Liver (tissue), 3 donors: Measurements from ENCODE around the gene FGD5.

Source experiments
- CTCF ChIP-seq: fragments of 150-350 bp; IDR thresholded peaks from 2 replicates; pipeline ENCODE4 v1.5.1; 2017; ENCODE audit warnings: improper control_type of control experiment, low read depth, low read length; ENCODE audit not compliant: missing input control
- GABPA ChIP-seq, 2 donors: IDR thresholded peaks in 1 of 2; conservative IDR thresholded peaks in 1 of 2; 2 replicates each; pipeline ENCODE4 v1.6.1; 2016; ENCODE audit warnings: antibody characterized with exemption in 2 of 2, mild to moderate bottlenecking in 1 of 2, moderate library complexity in 1 of 2
- JUND ChIP-seq, 2 donors: IDR thresholded peaks; 2 replicates each; pipeline ENCODE4 v1.6.1; 2016; ENCODE audit warnings: antibody characterized with exemption in 2 of 2
- NR2F2 ChIP-seq: IDR thresholded peaks from 2 replicates; pipeline ENCODE4 v1.6.1; 2016; ENCODE audit warnings: antibody characterized with exemption
- RAD21 ChIP-seq, 2 donors: IDR thresholded peaks; 2 replicates each; pipeline ENCODE4 v1.6.1; 2016; ENCODE audit warnings: antibody characterized with exemption in 2 of 2, mild to moderate bottlenecking in 2 of 2
- SP1 ChIP-seq: IDR thresholded peaks from 2 replicates; pipeline ENCODE4 v1.6.1; 2018; ENCODE audit warnings: antibody characterized with exemption, mild to moderate bottlenecking
- YY1 ChIP-seq: IDR thresholded peaks from 2 replicates; pipeline ENCODE4 v1.6.1; 2016; ENCODE audit warnings: antibody characterized with exemption, mild to moderate bottlenecking
- ZBTB33 ChIP-seq: IDR thresholded peaks from 2 replicates; pipeline ENCODE4 v1.6.1; 2016; ENCODE audit warnings: antibody characterized with exemption
- TF ChIP-seq, protein P1 (sequence below): IDR thresholded peaks from 2 replicates; pipeline ENCODE4 v1.6.1; 2016; ENCODE audit warnings: antibody characterized with exemption
- TF ChIP-seq, protein P2 (sequence below): IDR thresholded peaks from 2 replicates; pipeline ENCODE4 v1.6.1; 2016; ENCODE audit warnings: antibody characterized with exemption, mild to moderate bottlenecking
- TF ChIP-seq, protein P3 (sequence below): IDR thresholded peaks from 2 replicates; pipeline ENCODE4 v1.6.1; 2016; ENCODE audit warnings: antibody characterized with exemption
- donor health status: healthy.
- donor health status: healthy.

GRCh38 chr3:14923476-14923875 is 104.7 kb downstream of the FGD5 start:
- TF ChIP-seq CTCF (no peak), ZBTB33 (no peak), JUND (IDR thresholded peaks at IDR 0.05) (no peak), YY1 (no peak), GABPA (IDR thresholded peaks at IDR 0.05 in 1 of 2, conservative IDR thresholded peaks at IDR 0.05 in 1 of 2) (no peak), NR2F2 (no peak), SP1 (no peak), RAD21 (IDR thresholded peaks at IDR 0.05) (no peak)
- TF ChIP-seq, protein P1, sequence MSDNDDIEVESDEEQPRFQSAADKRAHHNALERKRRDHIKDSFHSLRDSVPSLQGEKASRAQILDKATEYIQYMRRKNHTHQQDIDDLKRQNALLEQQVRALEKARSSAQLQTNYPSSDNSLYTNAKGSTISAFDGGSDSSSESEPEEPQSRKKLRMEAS = no peak
- TF ChIP-seq, protein P2, sequence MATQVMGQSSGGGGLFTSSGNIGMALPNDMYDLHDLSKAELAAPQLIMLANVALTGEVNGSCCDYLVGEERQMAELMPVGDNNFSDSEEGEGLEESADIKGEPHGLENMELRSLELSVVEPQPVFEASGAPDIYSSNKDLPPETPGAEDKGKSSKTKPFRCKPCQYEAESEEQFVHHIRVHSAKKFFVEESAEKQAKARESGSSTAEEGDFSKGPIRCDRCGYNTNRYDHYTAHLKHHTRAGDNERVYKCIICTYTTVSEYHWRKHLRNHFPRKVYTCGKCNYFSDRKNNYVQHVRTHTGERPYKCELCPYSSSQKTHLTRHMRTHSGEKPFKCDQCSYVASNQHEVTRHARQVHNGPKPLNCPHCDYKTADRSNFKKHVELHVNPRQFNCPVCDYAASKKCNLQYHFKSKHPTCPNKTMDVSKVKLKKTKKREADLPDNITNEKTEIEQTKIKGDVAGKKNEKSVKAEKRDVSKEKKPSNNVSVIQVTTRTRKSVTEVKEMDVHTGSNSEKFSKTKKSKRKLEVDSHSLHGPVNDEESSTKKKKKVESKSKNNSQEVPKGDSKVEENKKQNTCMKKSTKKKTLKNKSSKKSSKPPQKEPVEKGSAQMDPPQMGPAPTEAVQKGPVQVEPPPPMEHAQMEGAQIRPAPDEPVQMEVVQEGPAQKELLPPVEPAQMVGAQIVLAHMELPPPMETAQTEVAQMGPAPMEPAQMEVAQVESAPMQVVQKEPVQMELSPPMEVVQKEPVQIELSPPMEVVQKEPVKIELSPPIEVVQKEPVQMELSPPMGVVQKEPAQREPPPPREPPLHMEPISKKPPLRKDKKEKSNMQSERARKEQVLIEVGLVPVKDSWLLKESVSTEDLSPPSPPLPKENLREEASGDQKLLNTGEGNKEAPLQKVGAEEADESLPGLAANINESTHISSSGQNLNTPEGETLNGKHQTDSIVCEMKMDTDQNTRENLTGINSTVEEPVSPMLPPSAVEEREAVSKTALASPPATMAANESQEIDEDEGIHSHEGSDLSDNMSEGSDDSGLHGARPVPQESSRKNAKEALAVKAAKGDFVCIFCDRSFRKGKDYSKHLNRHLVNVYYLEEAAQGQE = no peak
- TF ChIP-seq, protein P3, sequence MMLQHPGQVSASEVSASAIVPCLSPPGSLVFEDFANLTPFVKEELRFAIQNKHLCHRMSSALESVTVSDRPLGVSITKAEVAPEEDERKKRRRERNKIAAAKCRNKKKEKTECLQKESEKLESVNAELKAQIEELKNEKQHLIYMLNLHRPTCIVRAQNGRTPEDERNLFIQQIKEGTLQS = no peak
